HUES48 (cell line): Measurements from ENCODE around the gene DLG2.
"Not testable (repeated sequence)": the region's sequence is repeated elsewhere in the genome, so short reads cannot be mapped to it uniquely, and the experiment has no call there.

Experiments
- H3K27ac ChIP-seq: one replicate; pipeline ENCODE4 v1.7.0; 2013; ENCODE audit warnings: low read depth, low read length, inconsistent platforms
- H3K27me3 ChIP-seq: 2 replicates; pipeline ENCODE4 v1.6.1; 2013; ENCODE audit warnings: mild to moderate bottlenecking, low read length; ENCODE audit not compliant: control insufficient read depth, insufficient read depth
- H3K36me3 ChIP-seq: 2 replicates; pipeline ENCODE4 v1.6.1; 2013; ENCODE audit warnings: low read length; ENCODE audit not compliant: control insufficient read depth, insufficient read depth
- H3K4me1 ChIP-seq: 2 replicates; pipeline ENCODE4 v1.6.1; 2013; ENCODE audit warnings: mild to moderate bottlenecking, low read length; ENCODE audit not compliant: control insufficient read depth, insufficient read depth
- H3K4me3 ChIP-seq: 2 replicates; pipeline ENCODE4 v1.5.1; 2013; ENCODE audit warnings: mild to moderate bottlenecking, low read depth, low read length
- H3K9ac ChIP-seq: 2 replicates; pipeline ENCODE4 v1.6.1; 2013; ENCODE audit warnings: mild to moderate bottlenecking, low read depth, low read length, moderate library complexity
- H3K9me3 ChIP-seq: 2 replicates; pipeline ENCODE4 v1.6.1; 2013; ENCODE audit warnings: low read length; ENCODE audit not compliant: control insufficient read depth, insufficient read depth

Gene DLG2

DNA sequence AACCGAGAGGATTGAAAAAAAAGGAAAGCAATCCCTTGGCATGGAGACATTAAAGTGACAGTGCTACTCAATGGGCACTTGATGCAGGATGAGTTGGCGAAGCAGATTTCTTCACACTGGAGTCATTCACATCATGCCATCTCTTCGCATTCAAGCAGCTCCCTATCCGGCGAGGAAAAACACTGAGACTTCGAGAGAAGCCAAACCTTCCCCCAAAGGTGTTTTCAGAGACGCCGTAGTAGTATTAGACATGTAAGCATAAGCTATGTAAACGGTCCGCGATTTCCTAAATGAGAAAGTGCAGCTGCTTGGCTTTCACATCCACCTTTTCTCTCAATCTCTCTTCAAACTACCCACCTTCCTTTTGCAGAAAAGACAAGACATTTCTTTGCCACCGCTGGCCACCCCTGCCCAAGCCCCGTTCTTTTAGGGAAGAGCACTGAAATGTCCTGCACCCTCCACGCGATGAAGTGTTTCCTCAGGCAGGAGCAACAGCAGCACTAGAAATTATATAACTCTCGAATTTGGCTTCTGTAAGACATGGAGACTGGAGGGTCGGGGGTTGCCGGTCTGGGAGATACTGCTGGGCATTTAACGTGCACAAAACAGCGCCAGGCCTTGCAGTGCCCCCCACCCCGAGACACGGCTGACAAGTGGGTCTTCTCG lies at the start of gene DLG2:
Gene DLG2, minus strand, starts transcription at position 13 of the 666 bp plus-strand sequence.
- Histone ChIP-seq H3K4me1 (peaks cover 23% of the 10 kb centered on the region), H3K36me3 (peaks cover 21% of the 10 kb centered on the region), H3K9me3 (no peaks in the 10 kb centered on the region), H3K27me3 (no peaks in the 10 kb centered on the region), H3K27ac (peak within 1 kb of the TSS; percentile 83), H3K9ac (peak within 1 kb of the TSS; percentile 41; the same call in 1 of the 2 replicates), H3K4me3 (peak within 1 kb of the TSS; percentile 96)

DNA sequence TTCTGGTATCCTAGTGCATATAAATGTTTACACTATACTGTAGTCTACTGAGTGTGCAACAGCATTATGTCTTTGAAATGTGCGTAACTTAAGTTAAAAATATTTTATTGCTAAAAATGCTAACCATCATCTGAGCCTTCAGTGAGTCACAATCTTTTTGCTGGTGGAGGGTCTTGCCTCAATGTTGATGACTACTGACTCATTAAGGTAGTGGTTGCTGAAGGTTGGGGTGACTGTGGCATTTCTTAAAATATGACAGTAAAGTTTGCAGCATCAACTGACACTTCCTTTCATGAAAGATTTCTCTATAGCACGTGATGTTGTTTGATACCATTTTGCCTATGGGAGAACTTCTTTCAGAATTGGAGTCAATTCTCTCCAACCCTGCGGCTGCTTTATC lies 46.2 kb upstream of the DLG2 start:
- peaks cover 7% of the 10 kb centered on the region; the same call in 1 of the 2 replicates for H3K27me3 ChIP-seq
- H3K4me3 ChIP-seq, result no peak overlapping the region
- no peaks in the 10 kb centered on the region for H3K36me3 ChIP-seq
- H3K27ac ChIP-seq, result no peak overlapping the region
- no peak overlapping the region for H3K9ac ChIP-seq
- peaks cover 4% of the 10 kb centered on the region; the same call in 1 of the 2 replicates for H3K4me1 ChIP-seq
- 0 out of 2 replicates have a peak, but pooled peaks cover 6% of the 10 kb centered on the region for H3K9me3 ChIP-seq

DNA sequence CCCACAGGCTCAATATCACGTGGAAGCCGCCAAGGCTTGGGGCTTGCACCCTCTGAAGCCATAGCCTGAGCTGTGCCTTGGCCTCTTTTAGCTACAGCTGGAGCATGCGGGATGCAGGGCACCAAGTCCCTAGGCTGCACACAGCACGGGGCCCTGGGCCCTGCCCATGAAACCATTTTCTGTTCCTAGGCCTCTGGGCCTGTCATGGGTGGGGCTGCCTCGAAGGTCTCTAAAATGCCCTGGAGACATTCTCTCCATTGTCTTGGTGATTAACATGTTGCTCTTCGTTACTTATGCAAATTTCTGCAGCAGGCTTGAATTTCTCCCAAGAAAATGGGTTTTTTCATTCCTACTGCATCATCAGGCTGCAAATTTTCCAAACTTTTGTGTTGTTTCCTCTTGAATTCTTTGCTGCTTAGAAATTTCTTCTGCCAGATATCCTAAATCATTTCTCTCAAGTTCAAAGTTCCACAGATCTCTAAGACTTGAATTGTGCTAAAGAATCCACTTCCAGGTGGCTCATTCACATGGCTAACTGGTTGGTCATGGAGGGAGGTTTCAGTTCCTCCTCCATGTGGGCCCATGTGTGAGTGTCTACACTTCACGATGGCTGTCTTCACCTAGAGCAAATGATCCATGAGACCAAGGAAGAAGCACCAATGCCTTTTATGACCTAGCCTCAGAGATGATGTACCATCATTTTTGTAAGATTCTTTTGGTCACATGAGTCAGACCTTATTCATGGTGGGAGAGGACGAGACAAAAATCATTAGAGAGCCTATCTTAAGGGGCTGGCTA lies 45.2 kb upstream of the DLG2 start:
- no peak overlapping the region for H3K9ac ChIP-seq
- no peaks in the 10 kb centered on the region; the same call in 1 of the 2 replicates for H3K4me1 ChIP-seq
- H3K27ac ChIP-seq, result no peak overlapping the region
- H3K36me3 ChIP-seq, result no peaks in the 10 kb centered on the region
- no peak overlapping the region for H3K4me3 ChIP-seq
- H3K9me3 ChIP-seq, result 0 out of 2 replicates have a peak, but pooled peaks cover 6% of the 10 kb centered on the region
- H3K27me3 ChIP-seq, result peaks cover 7% of the 10 kb centered on the region; the same call in 1 of the 2 replicates

GRCh38 chr11:85670949-85671663 lies 44.0 kb upstream of the DLG2 start:
- not testable (repeated sequence) for H3K9me3 ChIP-seq, H3K4me1 ChIP-seq, H3K27ac ChIP-seq, H3K27me3 ChIP-seq, H3K9ac ChIP-seq, H3K36me3 ChIP-seq, H3K4me3 ChIP-seq

DNA sequence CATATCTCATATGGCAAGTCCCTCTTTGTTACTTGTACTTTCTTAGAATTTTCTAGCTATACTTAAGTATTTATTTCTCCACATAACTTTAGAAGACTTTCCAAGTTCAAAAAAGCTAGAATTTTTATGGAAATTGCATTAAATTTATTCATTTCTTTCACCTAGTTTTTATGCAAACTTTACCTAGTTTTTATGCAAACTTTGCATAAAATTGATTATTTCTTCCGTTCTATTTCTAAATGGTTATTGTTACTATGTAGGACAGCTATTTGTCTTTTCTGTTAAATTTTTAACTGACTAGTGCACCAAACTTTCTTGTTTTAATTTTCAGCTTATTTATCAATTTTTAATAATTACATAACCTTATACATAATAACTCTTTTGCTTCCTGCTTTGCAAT lies 41.0 kb upstream of the DLG2 start:
- 0 out of 2 replicates have a peak, but pooled peaks cover 6% of the 10 kb centered on the region for H3K9me3 ChIP-seq
- no peak overlapping the region for H3K9ac ChIP-seq

GRCh38 chr11:85666687-85667086 lies 39.5 kb upstream of the DLG2 start:
- H3K4me1 ChIP-seq, result peaks cover 10% of the 10 kb centered on the region
- no peak overlapping the region for H3K9ac ChIP-seq
- peaks cover 17% of the 10 kb centered on the region for H3K36me3 ChIP-seq
- H3K9me3 ChIP-seq, result no peaks in the 10 kb centered on the region
- H3K4me3 ChIP-seq, result no peak overlapping the region
- no peaks in the 10 kb centered on the region for H3K27me3 ChIP-seq
- H3K27ac ChIP-seq, result no peak overlapping the region

More for the DNA sequence above, 41.0 kb upstream of the DLG2 start:
- Histone ChIP-seq H3K4me1 (peaks cover 10% of the 10 kb centered on the region), H3K27ac (no peak overlapping the region), H3K27me3 (peaks cover 3% of the 10 kb centered on the region; the same call in 1 of the 2 replicates), H3K4me3 (no peak overlapping the region), H3K36me3 (peaks cover 4% of the 10 kb centered on the region; the same call in 1 of the 2 replicates)

GRCh38 chr11:85665733-85666132 lies 38.6 kb upstream of the DLG2 start:
- H3K9ac ChIP-seq, result peak overlapping the region; percentile 93; the same call in 1 of the 2 replicates

GRCh38 chr11:85664615-85665481 lies 37.7 kb upstream of the DLG2 start, which contains the start of gene CREBZF:
CREBZF (minus strand) TSS chr11:85665129; CDS start chr11:85664875, 254 bp downstream.
- H3K36me3 ChIP-seq, result peaks cover 35% of the 10 kb centered on the region
- H3K9ac ChIP-seq, result peak within 1 kb of the TSS; percentile 93
- H3K9me3 ChIP-seq, result no peaks in the 10 kb centered on the region
- peak within 1 kb of the TSS; percentile 96 for H3K4me3 ChIP-seq
- peak within 1 kb of the TSS; percentile 98 for H3K27ac ChIP-seq
- no peaks in the 10 kb centered on the region for H3K27me3 ChIP-seq
- peaks cover 18% of the 10 kb centered on the region for H3K4me1 ChIP-seq

More at GRCh38 chr11:85665733-85666132, 38.6 kb upstream of the DLG2 start:
- Histone ChIP-seq H3K27ac (peak overlapping the region; percentile 98), H3K4me3 (peak overlapping the region; percentile 96), H3K9me3 (no peaks in the 10 kb centered on the region), H3K27me3 (no peaks in the 10 kb centered on the region), H3K4me1 (peaks cover 17% of the 10 kb centered on the region), H3K36me3 (peaks cover 26% of the 10 kb centered on the region)

- H3K9me3 ChIP-seq, result no peaks in the 10 kb centered on the region
- H3K27me3 ChIP-seq, result no peaks in the 10 kb centered on the region
- H3K9ac ChIP-seq, result peak overlapping the region; percentile 93
- peaks cover 20% of the 10 kb centered on the region for H3K4me1 ChIP-seq
- peak overlapping the region; percentile 96 for H3K4me3 ChIP-seq
- peak overlapping the region; percentile 98 for H3K27ac ChIP-seq
- peaks cover 44% of the 10 kb centered on the region for H3K36me3 ChIP-seq
Observed at GRCh38 chr11:85663753-85664614, 36.8 kb upstream of the DLG2 start.
